ENCODE data around the gene ZNF136.

ZNF136 gene

GRCh38 chr19:12202250-12202649 lies 39.4 kb downstream of the ZNF136 start:
- POLR2A ChIA-PET = no interaction called here
- no peaks in the 10 kb centered on the region for H3K4me1 ChIP-seq (ENCODE audit: control insufficient read depth, insufficient read depth, low read length)
- H3K4me3 ChIP-seq (ENCODE audit: low read depth, low read length) = no peak overlapping the region
- H3K9me3 ChIP-seq (ENCODE audit: control insufficient read depth, insufficient read depth, low read depth, low read length) = no peaks in the 10 kb centered on the region
- TF ChIP-seq KLF8 (tag by site-specific recombination; IDR thresholded peaks at IDR 0.05) (no peak), ZFP3 (tag by site-specific recombination; IDR thresholded peaks at IDR 0.05; ENCODE audit: low read depth) (no peak)
- CTCF ChIA-PET = no interaction called here
- no peak overlapping the region for H3K27ac ChIP-seq (ENCODE audit: extremely low read depth, low read depth, low read length)
- peaks cover 0 to 5% of the 10 kb centered on the region in 2 experiments; a peak in 1 of 3 replicates for H3K36me3 ChIP-seq (ENCODE audit: control insufficient read depth in 2 of 2, insufficient read depth in 1 of 2, low read length in 2 of 2)

DNA sequence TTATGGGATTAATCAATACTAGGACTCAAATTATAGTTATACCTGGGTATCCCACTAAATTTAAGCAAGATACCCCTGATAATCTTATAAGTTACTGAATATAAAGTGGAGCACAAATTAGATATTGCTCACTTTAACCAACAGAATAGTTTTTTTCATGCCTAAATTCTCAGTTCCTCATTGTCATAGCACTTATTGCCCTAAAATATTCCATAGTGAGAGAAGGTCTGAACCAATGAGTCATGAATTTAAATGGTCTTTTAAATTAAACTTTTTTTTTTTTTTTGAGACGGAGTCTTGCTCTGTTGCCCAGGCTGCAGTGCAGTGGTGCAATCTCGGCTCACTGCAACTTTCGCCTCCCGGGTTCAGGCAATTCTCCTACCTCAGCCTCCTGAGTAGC lies 42.4 kb downstream of the ZNF136 start:
- ChIA-PET POLR2A (interaction anchor here (0.7 kb wide), 1 partner anchor 128 kb away, joined by 6 read pairs; no protein-coding TSS in a partner anchor), CTCF (no interaction called here)
- no peaks in the 10 kb centered on the region for H3K9me3 ChIP-seq (ENCODE audit: control insufficient read depth, insufficient read depth, low read depth, low read length)
- H3K27ac ChIP-seq (ENCODE audit: extremely low read depth, low read depth, low read length) = no peak overlapping the region
- no peak overlapping the region for H3K4me3 ChIP-seq (ENCODE audit: low read depth, low read length)
- no peaks in the 10 kb centered on the region for H3K4me1 ChIP-seq (ENCODE audit: control insufficient read depth, insufficient read depth, low read length)
- H3K36me3 ChIP-seq (ENCODE audit: control insufficient read depth in 2 of 2, insufficient read depth in 1 of 2, low read length in 2 of 2) = peaks cover 0 to 6% of the 10 kb centered on the region in 2 experiments; a peak in 1 of 3 replicates
- TF ChIP-seq ZNF239 (tag by site-specific recombination; IDR thresholded peaks at IDR 0.05) (no peak), ZNF26 (tag by site-specific recombination; IDR thresholded peaks at IDR 0.05) (no peak), ZNF777 (tag by site-specific recombination; IDR thresholded peaks at IDR 0.05; ENCODE audit: borderline replicate concordance) (no peak), BCL11A (tag by site-specific recombination; IDR thresholded peaks at IDR 0.05; ENCODE audit: low read depth) (no peak), ZNF223 (tag by site-specific recombination; IDR thresholded peaks at IDR 0.05) (no peak), ZNF433 (tag by site-specific recombination; IDR thresholded peaks at IDR 0.05; ENCODE audit: low read depth) (no peak), PRDM1 (tag by site-specific recombination; IDR thresholded peaks at IDR 0.05) (no peak), SCRT2 (tag by site-specific recombination; IDR thresholded peaks at IDR 0.05) (no peak), ZNF311 (tag by site-specific recombination; IDR thresholded peaks at IDR 0.05; ENCODE audit: borderline replicate concordance) (no peak)
- TF ChIP-seq, protein P1, sequence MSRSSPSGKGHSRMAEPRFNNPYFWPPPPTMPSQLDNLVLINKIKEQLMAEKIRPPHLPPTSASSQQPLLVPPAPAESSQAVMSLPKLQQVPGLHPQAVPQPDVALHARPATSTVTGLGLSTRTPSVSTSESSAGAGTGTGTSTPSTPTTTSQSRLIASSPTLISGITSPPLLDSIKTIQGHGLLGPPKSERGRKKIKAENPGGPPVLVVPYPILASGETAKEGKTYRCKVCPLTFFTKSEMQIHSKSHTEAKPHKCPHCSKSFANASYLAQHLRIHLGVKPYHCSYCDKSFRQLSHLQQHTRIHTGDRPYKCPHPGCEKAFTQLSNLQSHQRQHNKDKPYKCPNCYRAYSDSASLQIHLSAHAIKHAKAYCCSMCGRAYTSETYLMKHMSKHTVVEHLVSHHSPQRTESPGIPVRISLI (tag by site-specific recombination; IDR thresholded peaks at IDR 0.05) = no peak
- TF ChIP-seq, protein P2, sequence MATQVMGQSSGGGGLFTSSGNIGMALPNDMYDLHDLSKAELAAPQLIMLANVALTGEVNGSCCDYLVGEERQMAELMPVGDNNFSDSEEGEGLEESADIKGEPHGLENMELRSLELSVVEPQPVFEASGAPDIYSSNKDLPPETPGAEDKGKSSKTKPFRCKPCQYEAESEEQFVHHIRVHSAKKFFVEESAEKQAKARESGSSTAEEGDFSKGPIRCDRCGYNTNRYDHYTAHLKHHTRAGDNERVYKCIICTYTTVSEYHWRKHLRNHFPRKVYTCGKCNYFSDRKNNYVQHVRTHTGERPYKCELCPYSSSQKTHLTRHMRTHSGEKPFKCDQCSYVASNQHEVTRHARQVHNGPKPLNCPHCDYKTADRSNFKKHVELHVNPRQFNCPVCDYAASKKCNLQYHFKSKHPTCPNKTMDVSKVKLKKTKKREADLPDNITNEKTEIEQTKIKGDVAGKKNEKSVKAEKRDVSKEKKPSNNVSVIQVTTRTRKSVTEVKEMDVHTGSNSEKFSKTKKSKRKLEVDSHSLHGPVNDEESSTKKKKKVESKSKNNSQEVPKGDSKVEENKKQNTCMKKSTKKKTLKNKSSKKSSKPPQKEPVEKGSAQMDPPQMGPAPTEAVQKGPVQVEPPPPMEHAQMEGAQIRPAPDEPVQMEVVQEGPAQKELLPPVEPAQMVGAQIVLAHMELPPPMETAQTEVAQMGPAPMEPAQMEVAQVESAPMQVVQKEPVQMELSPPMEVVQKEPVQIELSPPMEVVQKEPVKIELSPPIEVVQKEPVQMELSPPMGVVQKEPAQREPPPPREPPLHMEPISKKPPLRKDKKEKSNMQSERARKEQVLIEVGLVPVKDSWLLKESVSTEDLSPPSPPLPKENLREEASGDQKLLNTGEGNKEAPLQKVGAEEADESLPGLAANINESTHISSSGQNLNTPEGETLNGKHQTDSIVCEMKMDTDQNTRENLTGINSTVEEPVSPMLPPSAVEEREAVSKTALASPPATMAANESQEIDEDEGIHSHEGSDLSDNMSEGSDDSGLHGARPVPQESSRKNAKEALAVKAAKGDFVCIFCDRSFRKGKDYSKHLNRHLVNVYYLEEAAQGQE (tag by site-specific recombination; IDR thresholded peaks at IDR 0.05) = no peak

- no peaks in the 10 kb centered on the region for H3K9me3 ChIP-seq (ENCODE audit: control insufficient read depth, insufficient read depth, low read depth, low read length)
- TF ChIP-seq SETDB1 (IDR thresholded peaks at IDR 0.05; ENCODE audit: insufficient read length, low read length) (peak; percentile 86), ZNF792 (tag by site-specific recombination; IDR thresholded peaks at IDR 0.05) (no peak)
- CTCF ChIA-PET = no interaction called here
- H3K27ac ChIP-seq (ENCODE audit: extremely low read depth, low read depth, low read length) = no peak overlapping the region
- POLR2A ChIA-PET = no interaction called here
- no peak overlapping the region for H3K4me3 ChIP-seq (ENCODE audit: low read depth, low read length)
- H3K4me1 ChIP-seq (ENCODE audit: control insufficient read depth, insufficient read depth, low read length) = no peaks in the 10 kb centered on the region
- peaks cover 0 to 6% of the 10 kb centered on the region in 2 experiments; a peak in 1 of 3 replicates for H3K36me3 ChIP-seq (ENCODE audit: control insufficient read depth in 2 of 2, insufficient read depth in 1 of 2, low read length in 2 of 2)
Observed at GRCh38 chr19:12208221-12208620, 45.3 kb downstream of the ZNF136 start.

Measured in HEK293 (cell line).